Spinal cord (tissue), 10 donors: Measurements from ENCODE around the gene PLEKHJ1. TPM values are rescaled to one million over a fixed set of nuclear protein-coding genes. Genes with fewer than 3 reads are reported as not detected.
A peak's percentile ranks its signal among the peaks of the same experiment; 100 is the strongest.
"Not testable (repeated sequence)": the region's sequence is repeated elsewhere in the genome, so short reads cannot be mapped to it uniquely, and the experiment has no call there.

ENCODE experiments used
- DNase-seq, 6 donors: peaks; one replicate each; pipeline versions ENCODE4 v3.0.0 to v3.0.0-alpha.2; 2013 to 2015; ENCODE audit warnings: low spot score in 6 of 6, low read depth in 4 of 6
- H3K27ac ChIP-seq: one replicate; pipeline ENCODE4 v1.5.1; 2013; ENCODE audit warnings: low read depth, low read length, control low read depth
- H3K27me3 ChIP-seq: one replicate; pipeline ENCODE4 v1.6.1; 2013; ENCODE audit warnings: low read length; ENCODE audit not compliant: control insufficient read depth, insufficient read depth
- H3K36me3 ChIP-seq: one replicate; pipeline ENCODE4 v1.6.1; 2013; ENCODE audit warnings: low read length; ENCODE audit not compliant: control insufficient read depth, insufficient read depth
- H3K4me1 ChIP-seq: one replicate; pipeline ENCODE4 v1.6.1; 2013; ENCODE audit warnings: low read length; ENCODE audit not compliant: control insufficient read depth, insufficient read depth
- H3K4me3 ChIP-seq: one replicate; pipeline ENCODE4 v1.5.1; 2013; ENCODE audit warnings: low read depth, low read length, control low read depth
- H3K9me3 ChIP-seq: one replicate; pipeline ENCODE4 v1.6.1; 2013; ENCODE audit warnings: low read length; ENCODE audit not compliant: control insufficient read depth, insufficient read depth
- WGBS: methylation state at CpG from one replicate; pipeline ENCODE4 v1.1.5; 2013; ENCODE audit warnings: missing lambda C conversion rate; ENCODE audit not compliant: insufficient coverage; 5-methylcytosine and 5-hydroxymethylcytosine counted together
- polyA plus RNA-seq, 2 donors: library from polyadenylated mRNA; unstranded; fragments of 120-200 nt; gene quantifications; one replicate each; pipeline ENCODE4 v1.2.1, GENCODE V29; 2013; ENCODE audit not compliant: insufficient read length in 2 of 2
- total RNA-seq, 2 donors: library from RNA; depleted of rRNA in 1 of 2; stranded (reverse); fragments of 120-200 nt in 1 of 2; fragments of >200 nt in 1 of 2; gene quantifications; one replicate each; pipeline versions ENCODE4 v1.2.3 to v1.2.4, GENCODE V29; 2013 to 2014
- donor health status: healthy.

PLEKHJ1 gene
- total and polyA plus RNA-seq, 4 donors, result 46.5 to 106 (median 84.2) TPM

- not testable (repeated sequence) for H3K4me1 ChIP-seq, H3K9me3 ChIP-seq, DNase-seq, H3K4me3 ChIP-seq, H3K27ac ChIP-seq, H3K27me3 ChIP-seq
- peaks cover 94% of the 10 kb centered on the region for H3K36me3 ChIP-seq
- 95% methylated on average over 50 of the region's 50 CpGs for WGBS
Observed at GRCh38 chr19:2200624-2201294, 35.4 kb downstream of the PLEKHJ1 start.

DNA sequence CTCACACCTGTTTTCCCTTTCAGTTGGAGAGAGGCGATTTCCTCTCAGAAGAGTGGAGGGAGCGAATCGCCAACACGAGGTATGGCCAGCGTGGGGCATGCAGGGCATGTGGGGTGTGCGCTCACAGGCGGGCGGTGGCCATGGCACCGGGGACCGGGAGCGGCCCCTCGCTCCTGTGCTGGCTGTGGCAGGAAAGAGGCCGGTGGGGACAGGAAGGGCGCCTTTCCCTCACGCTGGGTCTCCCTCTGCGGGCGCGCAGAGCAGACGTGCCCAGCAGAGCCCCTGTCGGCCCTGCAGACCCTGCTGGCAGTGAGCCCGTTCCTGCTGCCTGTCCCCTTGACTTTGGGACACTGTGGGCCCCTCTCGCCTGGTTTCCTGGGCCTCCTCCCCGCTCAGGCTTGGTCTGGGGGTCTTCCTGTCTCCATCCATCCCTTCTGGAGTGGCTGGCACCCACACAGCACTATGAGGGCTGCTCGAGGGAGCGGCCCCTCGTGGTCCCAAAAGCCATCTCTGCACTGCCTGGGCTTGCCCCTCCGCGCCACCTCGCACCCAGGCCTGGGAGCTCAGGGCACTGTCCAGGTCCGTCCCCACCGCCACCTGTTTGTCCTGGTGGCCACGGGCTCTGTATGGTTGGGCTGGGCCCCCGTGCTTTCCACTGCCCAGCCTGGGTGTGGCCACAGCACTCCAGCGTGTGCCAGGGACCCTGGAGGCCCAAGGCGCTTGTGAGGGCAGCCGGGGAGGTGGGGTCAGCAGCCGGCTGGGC lies 36.1 kb downstream of the PLEKHJ1 start:
- no peak for DNase-seq
- no peak overlapping the region for H3K27ac ChIP-seq
- peaks cover 97% of the 10 kb centered on the region for H3K36me3 ChIP-seq

DNA sequence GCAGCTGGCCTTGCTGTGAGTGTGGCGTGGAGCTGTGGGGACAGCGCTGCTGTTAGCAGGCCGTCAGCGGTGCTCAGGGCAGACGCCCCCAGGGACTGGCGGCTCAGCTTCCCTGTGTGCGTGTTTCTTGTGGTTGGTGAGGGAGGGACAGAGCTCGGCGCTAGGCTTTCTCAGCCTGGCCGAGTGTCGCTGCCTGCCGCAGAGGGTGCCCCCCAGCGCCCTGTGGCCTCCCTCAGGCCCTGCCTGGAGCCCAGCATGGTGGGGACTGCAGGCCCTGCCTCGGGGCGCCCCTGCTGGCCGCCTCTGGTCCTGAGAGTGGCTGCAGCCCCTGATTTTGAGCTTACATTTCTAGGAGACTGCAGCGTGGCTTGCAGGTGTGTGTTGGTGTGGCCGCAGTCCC lies 36.9 kb downstream of the PLEKHJ1 start:
- no peaks in the 10 kb centered on the region for H3K27me3 ChIP-seq
- 57% methylated on average over 17 of the region's 18 CpGs for WGBS
- no peak overlapping the region for H3K27ac ChIP-seq
- no peaks in the 10 kb centered on the region for H3K4me1 ChIP-seq
- peak in 1 of 6 donors; percentile 6 for DNase-seq
- H3K4me3 ChIP-seq, result no peak overlapping the region
- H3K36me3 ChIP-seq, result peaks cover 98% of the 10 kb centered on the region
- no peaks in the 10 kb centered on the region for H3K9me3 ChIP-seq

More for the DNA sequence above, 36.1 kb downstream of the PLEKHJ1 start:
- 93% methylated on average over 34 of the region's 37 CpGs for WGBS
- H3K9me3 ChIP-seq, result no peaks in the 10 kb centered on the region
- H3K4me1 ChIP-seq, result no peaks in the 10 kb centered on the region
- no peak overlapping the region for H3K4me3 ChIP-seq
- no peaks in the 10 kb centered on the region for H3K27me3 ChIP-seq

GRCh38 chr19:2198317-2198716 lies 37.8 kb downstream of the PLEKHJ1 start:
- Histone ChIP-seq H3K4me1 (no peaks in the 10 kb centered on the region), H3K36me3 (peaks cover 98% of the 10 kb centered on the region), H3K27ac (no peak overlapping the region), H3K9me3 (no peaks in the 10 kb centered on the region), H3K4me3 (no peak overlapping the region), H3K27me3 (no peaks in the 10 kb centered on the region)
- WGBS, result 92% methylated on average over 18 of the region's 22 CpGs
- no peak for DNase-seq

DNA sequence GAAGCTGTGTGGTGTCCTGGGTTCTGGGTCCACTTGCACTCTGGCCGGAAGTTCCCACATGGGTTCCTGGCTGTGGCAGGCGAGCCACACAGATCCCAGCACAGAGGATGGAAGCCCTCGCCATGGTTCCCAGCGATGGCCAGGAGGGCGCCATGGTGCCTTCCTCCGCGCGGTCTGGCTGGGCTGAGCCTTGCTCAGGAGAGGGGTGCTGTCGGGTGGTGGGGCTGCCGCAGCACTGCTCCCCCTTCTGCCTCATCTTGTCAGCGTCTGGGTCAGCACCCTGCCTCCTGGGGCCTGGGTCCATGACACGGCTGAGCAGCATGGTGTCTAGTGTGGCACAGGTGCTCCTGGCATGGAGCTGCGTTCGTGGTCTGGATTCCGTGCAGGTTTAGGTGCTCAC lies 38.9 kb downstream of the PLEKHJ1 start:
- H3K36me3 ChIP-seq, result peaks cover 98% of the 10 kb centered on the region
- no peak overlapping the region for H3K27ac ChIP-seq
- H3K4me1 ChIP-seq, result no peaks in the 10 kb centered on the region
- no peak for DNase-seq
- WGBS, result 93% methylated on average over 15 of the region's 15 CpGs
- H3K4me3 ChIP-seq, result no peak overlapping the region
- no peaks in the 10 kb centered on the region for H3K27me3 ChIP-seq
- no peaks in the 10 kb centered on the region for H3K9me3 ChIP-seq

GRCh38 chr19:2195914-2196313 lies 40.2 kb downstream of the PLEKHJ1 start:
- peaks cover 98% of the 10 kb centered on the region for H3K36me3 ChIP-seq
- no peak for DNase-seq
- H3K4me1 ChIP-seq, result no peaks in the 10 kb centered on the region
- no peak overlapping the region for H3K4me3 ChIP-seq
- WGBS, result 96% methylated on average over 19 of the region's 19 CpGs
- no peaks in the 10 kb centered on the region for H3K27me3 ChIP-seq
- H3K27ac ChIP-seq, result no peak overlapping the region
- H3K9me3 ChIP-seq, result no peaks in the 10 kb centered on the region

DNA sequence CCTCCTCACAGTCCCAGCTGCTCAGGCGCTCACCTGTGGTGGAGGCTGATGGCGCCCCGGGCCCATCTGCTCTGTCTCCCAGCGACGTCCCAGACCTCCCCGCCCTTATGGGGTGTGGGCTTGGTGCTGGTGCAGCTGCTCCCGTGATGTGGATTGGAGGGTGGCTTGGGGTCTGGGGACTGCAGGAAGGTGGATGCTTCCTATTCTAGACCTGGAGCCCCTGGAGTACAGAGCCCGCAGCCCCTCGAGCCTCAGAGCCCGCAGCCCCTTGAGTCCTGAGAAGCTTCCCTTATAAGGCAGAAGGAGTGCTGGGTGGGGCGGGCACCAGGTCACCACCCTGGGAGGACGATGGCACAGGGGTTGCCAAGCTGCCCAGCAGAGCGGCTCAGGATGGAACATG lies 40.8 kb downstream of the PLEKHJ1 start:
- DNase-seq, result no peak
- no peak overlapping the region for H3K4me3 ChIP-seq
- no peaks in the 10 kb centered on the region for H3K9me3 ChIP-seq
- no peaks in the 10 kb centered on the region for H3K27me3 ChIP-seq
- peaks cover 100% of the 10 kb centered on the region for H3K36me3 ChIP-seq
- WGBS, result 95% methylated on average over 10 of the region's 13 CpGs
- no peak overlapping the region for H3K27ac ChIP-seq
- no peaks in the 10 kb centered on the region for H3K4me1 ChIP-seq

GRCh38 chr19:2194513-2195078 lies 41.5 kb downstream of the PLEKHJ1 start:
- Histone ChIP-seq H3K36me3 (peaks cover 100% of the 10 kb centered on the region), H3K9me3 (no peaks in the 10 kb centered on the region), H3K27ac (no peak overlapping the region), H3K4me1 (no peaks in the 10 kb centered on the region), H3K27me3 (no peaks in the 10 kb centered on the region), H3K4me3 (no peak overlapping the region)
- 94% methylated on average over 22 of the region's 25 CpGs for WGBS
- DNase-seq, result no peak

GRCh38 chr19:2193807-2194206 lies 42.3 kb downstream of the PLEKHJ1 start:
- no peaks in the 10 kb centered on the region for H3K4me1 ChIP-seq
- H3K4me3 ChIP-seq, result no peak overlapping the region
- WGBS, result 98% methylated on average over 18 of the region's 18 CpGs
- no peak for DNase-seq
- peaks cover 100% of the 10 kb centered on the region for H3K36me3 ChIP-seq
- no peak overlapping the region for H3K27ac ChIP-seq
- no peaks in the 10 kb centered on the region for H3K27me3 ChIP-seq
- H3K9me3 ChIP-seq, result no peaks in the 10 kb centered on the region
